Body of pancreas (tissue), 4 donors: ENCODE measurements around the gene CLCNKB. TPM values are rescaled to one million over a fixed set of nuclear protein-coding genes. Genes with fewer than 3 reads are reported as not detected.
A peak's percentile ranks its signal among the peaks of the same experiment; 100 is the strongest.

Source experiments
- ATAC-seq: fragments of 150-250 bp; one replicate; pipeline ENCODE4 v1.9.1; 2016
- DNase-seq, 4 donors: peaks; one replicate each; pipeline ENCODE4 v3.0.0-alpha.2; 2019
- H3K27ac ChIP-seq, 4 donors: fragments of 200-600 bp; sonication (generic); 1 replicate in 3 of 4; 2 replicates in 1 of 4; pipeline versions ENCODE4 v1.5.1 to v1.6.1; 2016 to 2019; ENCODE audit warnings: mild to moderate bottlenecking in 1 of 4, mixed read lengths in 1 of 4, moderate library complexity in 1 of 4
- H3K27me3 ChIP-seq, 2 donors: fragments of 200-600 bp; sonication (generic); one replicate each; pipeline ENCODE4 v1.6.0; 2016; ENCODE audit warnings: mild to moderate bottlenecking in 1 of 2
- H3K36me3 ChIP-seq, 2 donors: fragments of 200-600 bp; sonication (generic); replicated peaks in 1 of 2; 2 replicates each; pipeline ENCODE4 v1.5.1; 2016; ENCODE audit warnings: low read depth in 2 of 2; ENCODE audit not compliant: insufficient read depth in 1 of 2
- H3K4me1 ChIP-seq: fragments of 200-600 bp; sonication (generic); one replicate; pipeline ENCODE4 v1.6.0; 2016
- H3K4me3 ChIP-seq, 2 donors: fragments of 200-600 bp; sonication (generic); 1 replicate in 1 of 2; 2 replicates in 1 of 2; pipeline ENCODE4 v1.5.1; 2016 to 2019
- H3K9me3 ChIP-seq, 3 donors: fragments of 200-600 bp; sonication (generic); 1 replicate in 2 of 3; 2 replicates in 1 of 3; pipeline ENCODE4 v1.5.1; 2016
- CTCF ChIP-seq, 7 experiments: fragments of 450-650 bp in 4 of 7; fragments of 200-600 bp in 3 of 7; sonication (generic) in 3 of 7; IDR thresholded peaks; one replicate each; pipeline ENCODE4 v1.5.1; 2016 to 2019; ENCODE audit warnings: antibody characterized with exemption in 7 of 7
- POLR2A ChIP-seq, 3 donors: fragments of 450-650 bp; IDR thresholded peaks; one replicate each; pipeline ENCODE4 v1.6.1; 2016; ENCODE audit warnings: antibody characterized with exemption in 3 of 3, mild to moderate bottlenecking in 2 of 3
- WGBS, 2 donors: methylation state at CpG; one replicate each; pipeline ENCODE4 v1.1.5; 2017; 5-methylcytosine and 5-hydroxymethylcytosine counted together
- intact Hi-C: fragments of 100-400 bp; cut with DNase I; formaldehyde crosslinking; loops from one replicate; pipeline ENCODE4 v1.15.1; 2023
- total RNA-seq, 2 donors: library from RNA; depleted of rRNA; stranded (reverse); fragments of >200 nt; gene quantifications; one replicate each; pipeline ENCODE4 v1.1.0, GENCODE V29; 2016

The CLCNKB gene
- total RNA-seq, 2 donors from 2014 or later: 1.3 TPM; not detected in 1

- 87 to 98% methylated on average over 3 of the region's 3 CpGs for WGBS, 2 donors
Measured at GRCh38 chr1:16010837-16011236, 32.7 kb upstream of the CLCNKB start.

GRCh38 chr1:16011936-16012589, 31.5 kb upstream of the CLCNKB start:
- peak overlapping the region; percentile 37 to 77 (median 66) for H3K27ac ChIP-seq
- no peaks in the 10 kb centered on the region for H3K36me3 ChIP-seq
- intact Hi-C loops: no loop called here
- no peaks in the 10 kb centered on the region for H3K27me3 ChIP-seq
- peaks cover 33% of the 10 kb centered on the region for H3K4me1 ChIP-seq
- ATAC-seq (no peak), DNase-seq (no peak)
- 89 to 91% methylated on average over 11 of the region's 11 CpGs for WGBS, 2 donors
- no peaks in the 10 kb centered on the region for H3K9me3 ChIP-seq
- no peak for TF ChIP-seq POLR2A (IDR thresholded peaks at IDR 0.05)
- TF ChIP-seq CTCF (IDR thresholded peaks at IDR 0.05): no peak
- H3K4me3 ChIP-seq: no peak overlapping the region

More at GRCh38 chr1:16010837-16011236, 32.7 kb upstream of the CLCNKB start:
- H3K9me3 ChIP-seq: no peaks in the 10 kb centered on the region
- no peaks in the 10 kb centered on the region for H3K36me3 ChIP-seq
- peaks cover 32% of the 10 kb centered on the region for H3K4me1 ChIP-seq
- ATAC-seq (no peak), DNase-seq (no peak)
- H3K27ac ChIP-seq: no peak overlapping the region
- H3K4me3 ChIP-seq: no peak overlapping the region
- intact Hi-C loops: no loop called here
- H3K27me3 ChIP-seq: no peaks in the 10 kb centered on the region
- TF ChIP-seq CTCF (IDR thresholded peaks at IDR 0.05) (no peak), POLR2A (IDR thresholded peaks at IDR 0.05) (no peak)

GRCh38 chr1:16012590-16013219, 30.9 kb upstream of the CLCNKB start:
- Histone ChIP-seq H3K27ac (peak overlapping the region; percentile 37 to 77 (median 66)), H3K27me3 (no peaks in the 10 kb centered on the region), H3K36me3 (no peaks in the 10 kb centered on the region), H3K4me1 (peaks cover 40% of the 10 kb centered on the region), H3K9me3 (no peaks in the 10 kb centered on the region), H3K4me3 (peak overlapping the region in 1 of 2 donors; percentile 11)
- TF ChIP-seq POLR2A (IDR thresholded peaks at IDR 0.05) (peak in 1 of 3 donors; percentile 37), CTCF (IDR thresholded peaks at IDR 0.05) (peak in 1 of 7 experiments; percentile 15)
- WGBS, 2 donors: 4 to 10% methylated on average over 2 to 36 of the region's 36 CpGs
- ATAC-seq (peak; percentile 76), DNase-seq (peak; percentile 73 to 86 (median 85))
- intact Hi-C loops: no loop called here

GRCh38 chr1:16013220-16013907, 30.2 kb upstream of the CLCNKB start:
- WGBS, 2 donors: 5 to 10% methylated on average over 14 to 25 of the region's 28 CpGs
- Histone ChIP-seq H3K4me1 (peaks cover 46% of the 10 kb centered on the region), H3K27ac (peak overlapping the region; percentile 37 to 77 (median 66)), H3K9me3 (no peaks in the 10 kb centered on the region), H3K36me3 (no peaks in the 10 kb centered on the region), H3K27me3 (no peaks in the 10 kb centered on the region), H3K4me3 (no peak overlapping the region)
- ATAC-seq (peak; percentile 67), DNase-seq (peak; percentile 56 to 81 (median 70))
- peak in 2 of 3 donors; percentile 6 to 30 for TF ChIP-seq POLR2A (IDR thresholded peaks at IDR 0.05)
- no peak for TF ChIP-seq CTCF (IDR thresholded peaks at IDR 0.05)
- intact Hi-C loops: no loop called here
